NCI-H2081 (cell line): ENCODE measurements around the gene TMEM212.
"Not testable (repeated sequence)": the region's sequence is repeated elsewhere in the genome, so short reads cannot be mapped to it uniquely, and the experiment has no call there.

Source experiments
- DNase-seq, 2 experiments: peaks; one replicate each; lab custom pipeline; 2025; lab: John Stamatoyannopoulos, UW

The TMEM212 gene

DNA sequence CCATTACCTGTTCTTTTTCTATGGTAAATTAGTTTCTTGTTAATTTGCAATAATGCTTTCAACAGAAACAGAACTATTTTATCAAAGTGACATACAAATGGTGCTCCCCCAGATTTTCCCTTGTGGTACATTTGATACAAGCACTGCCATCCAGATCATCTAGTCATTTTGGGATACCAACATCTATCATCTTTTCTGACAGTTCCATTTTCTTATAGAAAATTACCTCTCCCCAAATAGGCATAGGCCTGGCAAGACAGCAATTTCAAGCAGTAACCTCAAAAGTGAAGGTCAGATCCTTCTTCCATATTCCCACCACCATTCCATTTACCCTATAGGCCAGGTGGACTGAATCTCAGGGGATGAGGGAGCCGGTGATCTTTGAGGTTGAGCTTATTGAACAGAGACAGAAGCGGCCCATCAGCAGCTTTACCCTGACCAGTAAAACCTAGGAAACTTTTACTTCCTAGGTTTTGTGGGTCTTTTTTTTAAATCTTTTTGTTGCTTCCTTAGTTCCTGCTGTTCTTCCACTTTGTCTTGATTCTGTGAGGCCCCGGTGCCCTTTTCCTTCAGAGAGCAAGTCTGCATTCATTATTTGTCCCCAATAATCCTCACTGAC is 29.8 kb upstream of the TMEM212 start:
- no peak for DNase-seq

DNA sequence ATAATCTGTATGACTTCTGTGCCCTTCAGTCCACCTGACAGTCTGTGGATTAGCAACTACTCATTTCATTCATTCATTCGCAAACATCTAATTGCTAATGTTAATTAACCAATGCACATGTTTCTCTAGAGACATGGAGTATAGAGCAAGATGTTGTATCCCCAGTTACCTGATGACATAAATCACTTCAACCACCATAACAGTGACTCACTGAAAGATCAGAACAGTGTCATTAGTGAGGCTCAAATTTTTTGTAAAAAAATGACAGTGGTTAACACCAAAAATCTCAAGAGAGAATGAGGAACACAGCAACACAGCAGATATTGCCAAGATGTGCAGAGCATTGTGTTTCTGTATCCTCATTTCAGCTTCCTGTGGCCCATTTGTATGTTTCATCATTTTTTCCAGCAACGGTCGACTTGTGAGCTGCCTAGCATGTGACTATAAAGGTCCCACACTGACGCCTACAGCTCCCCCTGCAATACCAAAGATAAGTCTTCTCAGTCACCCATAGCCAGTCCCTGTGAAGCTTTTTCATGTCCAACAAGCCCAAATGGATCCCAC is 29.2 kb upstream of the TMEM212 start:
- no peak for DNase-seq

DNA sequence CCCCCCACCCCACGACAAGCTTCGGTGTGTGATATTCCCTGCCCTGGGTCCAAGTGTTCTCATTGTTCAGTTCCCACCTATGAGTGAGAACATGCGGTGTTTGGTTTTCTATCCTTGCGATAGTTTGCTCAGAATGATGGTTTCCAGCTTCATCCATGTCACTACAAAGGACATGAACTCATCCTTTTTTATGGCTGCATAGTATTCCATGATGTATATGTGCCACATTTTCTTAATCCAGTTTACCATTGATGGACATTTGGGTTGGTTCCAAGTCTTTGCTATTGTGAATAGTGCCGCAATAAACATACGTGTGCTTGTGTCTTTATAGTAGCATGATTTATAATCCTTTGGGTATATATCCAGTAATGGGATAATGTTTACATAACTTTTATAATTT is 28.5 kb upstream of the TMEM212 start:
- DNase-seq: not testable (repeated sequence)

DNA sequence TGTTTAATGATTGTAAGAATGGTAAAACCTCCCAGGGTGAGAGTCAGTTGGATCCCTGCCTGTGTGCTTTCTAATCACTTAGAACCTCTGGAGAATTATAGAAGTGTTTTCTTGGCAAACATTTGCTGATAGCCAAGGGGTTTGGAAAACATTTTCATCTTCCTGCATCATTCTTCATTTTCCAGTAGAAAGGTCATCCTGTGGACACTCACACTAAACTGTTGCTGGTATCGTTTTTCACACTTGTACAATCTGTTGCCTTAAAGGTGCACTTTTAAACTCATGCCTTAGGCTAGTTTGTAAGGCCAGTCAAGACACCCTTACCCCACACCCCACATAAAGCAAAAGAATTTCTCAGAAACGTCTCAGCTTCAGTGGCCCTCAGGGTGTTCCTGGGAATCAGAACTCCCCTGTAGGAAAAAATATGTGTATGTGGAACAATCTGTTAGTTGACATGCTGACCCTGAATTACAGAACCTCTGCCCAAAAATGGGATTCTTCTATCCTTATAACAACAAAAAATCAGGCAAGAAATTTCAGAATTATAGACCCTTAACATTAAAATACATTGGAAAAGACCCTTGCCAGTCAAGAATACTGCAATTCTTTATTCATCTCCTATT is 27.1 kb upstream of the TMEM212 start:
- DNase-seq: no peak

DNA sequence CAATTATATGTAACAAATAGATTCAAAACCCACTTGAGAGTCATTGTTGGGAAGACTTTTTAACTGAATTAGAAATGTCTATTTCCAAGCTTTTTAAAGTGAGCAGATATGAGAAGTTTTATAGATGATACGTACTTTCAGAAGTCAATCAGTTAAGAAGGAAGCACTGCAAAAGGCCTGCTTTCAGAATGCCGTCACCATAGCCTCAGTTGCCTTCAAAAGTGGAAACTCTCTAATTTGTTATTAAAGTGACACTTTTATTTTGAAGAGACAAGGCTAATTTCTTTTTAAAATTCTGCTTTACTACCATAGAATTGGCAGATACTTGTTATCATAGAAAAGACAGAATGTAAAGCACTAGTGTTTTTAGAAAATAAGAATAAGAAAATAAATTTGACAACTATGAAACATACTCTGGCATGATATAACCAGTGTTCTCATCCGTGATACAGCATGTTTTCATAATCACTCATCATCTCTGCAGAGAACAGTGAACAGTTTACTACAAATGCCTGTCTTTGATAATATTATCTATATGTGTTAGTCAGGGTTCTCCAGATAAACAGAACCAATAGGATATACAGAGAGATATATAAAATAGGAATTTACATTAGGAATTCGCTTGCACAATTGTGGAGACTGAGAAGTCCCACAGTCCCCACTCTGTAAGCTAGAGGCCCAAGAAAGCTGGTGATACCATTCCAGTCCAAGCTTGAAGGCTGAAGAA is 25.9 kb upstream of the TMEM212 start:
- DNase-seq: no peak

DNA sequence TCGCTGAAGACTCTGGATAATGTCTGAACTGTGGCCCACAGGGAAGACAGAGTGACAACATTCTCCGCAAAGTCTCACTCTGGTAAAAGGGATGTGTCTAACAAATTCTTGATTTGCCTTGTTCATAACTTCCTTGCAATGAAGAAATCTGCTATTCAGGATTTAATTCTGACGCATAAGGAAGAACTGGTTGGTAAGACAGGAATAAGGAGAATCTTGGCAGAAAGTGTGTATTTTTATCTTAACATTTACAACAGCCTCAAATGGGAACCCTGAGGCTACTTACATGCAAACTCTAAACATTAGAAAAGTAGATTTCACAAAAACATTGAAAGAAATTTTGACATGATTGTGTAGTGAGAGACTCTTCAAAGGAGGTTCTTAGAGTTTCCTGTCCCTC is 22.1 kb upstream of the TMEM212 start:
- DNase-seq: no peak

DNA sequence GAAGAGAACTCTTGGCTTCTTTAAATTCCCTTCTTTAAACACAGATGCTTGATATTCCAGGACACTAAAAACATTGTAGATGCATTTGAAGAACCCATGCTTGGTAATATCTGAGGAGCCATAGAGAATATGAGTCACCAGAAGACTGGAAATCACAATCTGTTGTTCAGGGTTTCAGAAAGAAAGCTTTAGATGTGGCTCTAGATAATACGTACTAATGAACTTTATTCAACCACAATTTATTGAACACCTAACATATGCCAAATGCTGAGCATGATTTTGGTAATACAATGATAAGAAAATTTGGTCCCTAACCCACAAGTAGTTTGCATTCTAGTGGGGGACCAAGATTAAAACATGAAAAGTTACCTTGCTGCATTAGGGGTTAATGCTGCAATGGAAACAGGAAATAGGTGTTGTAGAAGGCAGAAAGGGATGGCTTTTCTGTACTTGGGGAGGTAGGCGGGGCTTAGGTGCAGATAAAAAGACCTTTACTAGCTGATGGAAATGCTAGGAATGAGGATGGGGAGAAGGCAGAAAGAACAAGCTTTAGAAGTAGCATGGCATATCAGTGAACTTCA is 21.3 kb upstream of the TMEM212 start:
- no peak for DNase-seq

DNA sequence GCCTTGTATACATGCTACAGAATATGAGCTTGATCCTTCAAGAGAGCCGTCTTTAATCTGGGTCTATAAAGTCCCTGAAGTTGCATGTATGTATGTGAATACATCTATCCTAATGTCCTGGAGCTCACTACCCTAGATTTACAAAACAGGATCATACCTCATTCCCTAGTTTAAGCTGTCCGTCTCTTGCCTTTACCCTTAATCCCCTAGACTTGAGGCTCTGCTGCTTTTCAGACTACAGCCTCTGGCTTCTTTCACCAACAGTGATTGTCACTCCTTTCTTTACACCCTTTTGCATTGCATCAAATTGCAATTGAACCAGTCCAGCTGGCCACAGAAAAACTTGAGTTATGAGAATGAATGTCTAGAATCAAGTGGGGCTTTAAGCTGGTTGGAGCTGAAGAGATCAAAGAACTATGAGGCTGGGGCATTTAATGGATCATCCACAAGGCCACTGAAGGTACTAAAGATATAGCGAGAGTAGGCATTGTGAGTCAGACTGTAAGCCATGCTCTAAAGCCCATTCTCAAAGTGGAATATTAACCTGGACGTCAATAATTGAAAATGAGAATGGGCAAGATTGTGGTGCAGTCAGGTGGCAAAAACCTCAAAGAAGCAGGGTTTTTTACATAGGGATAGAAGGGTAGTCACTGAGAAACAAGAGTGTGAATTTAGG is 20.6 kb upstream of the TMEM212 start:
- no peak for DNase-seq

DNA sequence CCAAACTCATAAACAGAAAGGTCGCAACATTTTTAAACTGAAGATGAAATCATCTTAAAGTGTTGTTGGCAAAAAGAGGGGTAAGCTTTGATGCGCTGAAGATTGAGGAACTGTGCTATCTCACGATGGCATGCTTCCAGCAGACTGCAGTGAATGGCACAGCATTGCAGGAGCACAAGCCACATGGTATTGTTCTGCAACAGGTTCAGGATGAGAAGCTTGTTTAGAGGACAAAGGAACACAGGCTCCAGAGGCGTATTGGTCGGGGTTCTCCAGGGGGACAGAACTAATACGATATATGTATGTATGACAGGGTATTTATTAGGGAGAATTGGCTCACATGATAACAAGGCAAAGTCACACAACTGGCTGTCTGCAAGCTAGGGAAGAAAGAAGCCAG is 19.0 kb upstream of the TMEM212 start:
- no peak for DNase-seq

DNA sequence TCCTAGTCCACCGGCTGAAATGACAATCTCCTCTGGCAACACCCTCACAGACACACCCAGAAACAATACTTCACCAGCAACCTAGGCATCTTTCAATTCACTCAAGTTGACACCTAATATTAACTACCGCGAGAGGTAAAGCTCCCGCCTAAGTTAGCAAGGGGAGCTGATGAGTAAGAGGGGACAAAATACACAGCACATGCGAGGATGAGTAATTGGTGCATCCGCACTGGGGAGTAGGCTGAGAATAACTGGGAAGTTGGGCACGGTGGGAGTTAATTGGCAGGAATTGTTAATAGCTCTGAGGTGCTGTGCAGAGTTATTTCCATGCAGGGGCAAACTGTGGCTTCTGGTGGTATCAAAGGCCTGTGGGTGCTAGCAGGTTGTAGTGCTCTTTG is 18.3 kb upstream of the TMEM212 start:
- DNase-seq: no peak

DNA sequence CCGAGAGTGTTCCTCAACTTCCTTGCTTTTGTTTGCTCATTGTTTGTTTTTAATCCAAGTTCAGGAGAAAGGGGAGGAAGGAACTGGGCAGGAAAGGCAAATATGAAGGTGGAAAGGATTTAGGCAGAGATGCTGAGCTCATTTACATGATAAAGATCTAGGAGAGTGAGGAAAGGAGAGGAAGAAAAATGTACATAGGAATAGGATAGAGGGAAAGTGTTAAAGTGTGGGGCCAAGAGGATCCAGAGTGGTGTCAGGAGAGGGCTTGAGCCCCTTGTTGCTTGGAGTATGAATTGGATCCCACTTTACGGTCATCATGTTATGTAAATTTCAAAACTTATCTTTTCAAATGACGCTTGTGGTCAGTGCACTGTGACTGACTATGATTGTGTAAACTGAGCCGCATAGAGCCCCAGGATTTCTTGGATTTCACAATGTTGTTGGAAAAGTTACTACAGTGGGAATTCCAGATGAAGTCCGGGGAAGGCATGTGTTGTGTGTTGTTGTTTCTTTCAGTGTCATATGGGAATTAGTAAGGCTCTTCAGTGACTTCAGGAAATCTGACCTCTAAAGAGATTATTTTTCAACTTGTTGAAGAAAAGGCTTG is 17.8 kb upstream of the TMEM212 start:
- DNase-seq: no peak

DNA sequence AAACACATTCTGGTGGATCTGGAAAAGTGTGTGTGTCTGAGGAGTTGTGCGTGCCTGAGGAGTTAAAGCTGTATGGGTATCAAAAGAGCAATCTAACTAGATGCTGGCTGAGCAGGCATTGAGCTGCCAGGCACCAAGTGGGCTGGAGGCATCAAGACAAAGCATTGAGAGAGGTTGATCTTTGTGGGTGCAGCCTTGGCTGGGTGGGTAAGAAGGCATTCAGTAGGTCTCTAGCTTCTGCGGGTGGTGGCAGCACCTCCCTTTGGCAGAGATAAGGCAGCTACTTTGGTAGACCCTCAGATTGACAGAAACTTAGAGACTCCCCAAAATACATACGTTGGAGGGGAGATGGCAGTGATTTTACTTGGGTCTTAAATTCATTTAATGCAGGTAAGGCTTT is 15.8 kb upstream of the TMEM212 start:
- no peak for DNase-seq

DNA sequence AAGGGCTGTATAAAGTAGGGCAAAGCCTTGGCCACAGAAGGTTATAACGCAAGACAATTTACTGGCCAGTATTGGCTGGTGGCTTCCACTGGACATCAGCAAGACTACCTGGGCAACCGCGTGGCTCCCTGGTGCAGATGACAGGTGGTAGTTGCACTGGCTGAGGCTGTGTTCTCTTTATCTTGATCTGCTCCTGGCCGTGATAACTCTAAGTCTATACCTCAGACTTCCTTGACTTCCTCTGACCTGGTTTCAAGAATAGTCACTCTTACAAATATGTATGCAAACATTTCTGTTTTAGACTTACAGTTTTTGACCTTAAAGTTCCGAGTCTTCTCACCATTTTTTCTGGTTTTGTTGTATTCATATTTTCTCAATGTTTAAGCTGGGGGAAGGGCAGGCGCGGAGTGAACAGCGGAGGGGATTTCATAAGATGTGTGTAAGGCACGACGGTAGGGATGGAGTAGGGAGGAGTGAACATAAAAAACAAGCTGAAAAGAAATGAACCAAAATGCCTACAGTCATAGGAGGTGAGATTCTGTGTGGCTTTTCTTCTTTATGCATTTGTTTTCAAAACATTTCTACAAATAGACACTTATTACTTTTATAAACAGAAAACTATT is 15.2 kb upstream of the TMEM212 start:
- DNase-seq: no peak

DNA sequence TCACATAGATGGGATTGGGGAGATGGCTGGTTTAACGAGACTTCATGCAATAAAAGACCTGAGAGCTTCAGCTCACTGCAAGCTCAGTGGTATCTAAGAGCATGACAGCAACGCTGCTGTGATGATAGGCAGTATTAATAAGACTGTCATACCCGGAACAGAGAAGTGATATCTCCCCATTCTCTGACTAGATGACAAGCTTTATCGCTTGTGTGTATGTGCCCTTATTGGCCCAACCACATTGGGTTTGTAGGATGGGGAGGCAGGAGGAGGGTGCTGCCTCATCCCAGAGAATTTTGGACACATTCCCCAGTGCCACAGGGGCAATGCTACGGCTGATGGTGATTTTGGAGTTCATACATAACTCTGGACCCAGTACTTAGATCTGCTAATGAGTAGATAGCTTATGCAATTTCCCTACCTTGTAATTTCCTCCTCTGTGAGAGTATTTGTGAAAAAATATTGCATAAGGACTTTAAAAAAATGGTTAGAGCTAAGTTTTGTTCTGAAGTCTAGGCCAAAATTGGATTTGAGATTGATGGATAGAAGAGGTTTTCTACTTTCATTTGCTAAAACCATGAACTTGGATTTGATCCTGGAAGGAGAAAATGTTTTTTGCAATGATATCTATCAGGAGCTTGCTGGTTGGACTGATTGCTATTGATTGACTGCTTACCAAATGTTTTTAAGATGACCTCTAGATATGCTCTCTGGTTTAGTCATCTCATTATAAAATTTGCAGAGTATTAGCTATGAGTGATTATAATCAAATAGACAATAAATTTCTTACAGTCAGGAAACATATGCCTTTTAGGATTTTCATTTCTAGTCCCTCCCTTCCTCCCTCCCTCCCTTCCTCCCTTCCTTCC is 14.0 kb upstream of the TMEM212 start:
- DNase-seq: no peak

DNA sequence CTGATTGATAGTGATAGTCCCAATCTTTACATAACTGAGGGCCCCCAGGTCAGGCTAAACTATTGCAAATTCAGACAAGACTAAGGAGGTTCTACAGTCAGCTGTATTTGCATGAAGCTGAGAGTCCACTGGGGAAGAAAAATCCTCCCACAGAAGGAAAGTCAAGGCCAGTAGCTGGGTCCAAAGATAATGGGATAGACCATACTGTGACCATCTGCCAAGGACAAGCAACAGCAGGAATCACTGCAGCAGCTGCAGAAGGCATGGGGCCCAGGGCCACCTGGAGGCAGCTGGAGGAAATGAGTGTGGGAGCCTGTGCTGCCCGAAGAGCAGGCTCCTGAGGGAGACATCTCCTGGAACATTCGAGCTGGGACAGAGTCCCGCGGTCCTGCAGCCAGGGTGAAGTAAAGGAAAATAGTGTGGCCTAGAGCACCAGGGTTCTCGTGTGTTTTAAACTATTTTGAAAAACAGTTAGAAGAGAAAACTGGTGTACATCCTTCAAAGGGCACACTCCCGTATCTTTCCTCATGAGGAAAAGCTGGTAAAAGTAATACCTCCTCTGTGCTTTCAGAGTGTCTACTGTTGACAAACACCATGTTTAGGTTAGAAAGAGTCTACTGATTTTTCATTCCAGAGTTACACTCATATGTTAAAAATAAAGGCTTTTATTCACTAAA is 13.2 kb upstream of the TMEM212 start:
- DNase-seq: peak; percentile 61 to 91

DNA sequence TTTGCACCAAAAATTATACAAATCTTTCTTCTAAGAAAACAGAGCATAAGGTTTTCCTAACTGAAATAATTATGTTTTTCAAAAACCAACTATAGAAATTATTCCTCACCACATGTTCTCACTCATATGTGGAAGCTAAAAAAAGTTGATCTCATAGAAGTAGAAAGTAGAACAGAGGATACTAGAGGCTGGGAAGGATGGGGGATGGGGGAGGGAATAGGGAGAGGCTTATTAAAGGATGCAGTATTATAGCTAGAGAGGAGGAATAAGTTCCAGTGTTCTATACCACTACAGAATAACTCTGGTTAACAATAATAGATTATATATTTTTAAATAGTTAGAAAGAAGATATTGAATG is 12.7 kb upstream of the TMEM212 start:
- DNase-seq: no peak

DNA sequence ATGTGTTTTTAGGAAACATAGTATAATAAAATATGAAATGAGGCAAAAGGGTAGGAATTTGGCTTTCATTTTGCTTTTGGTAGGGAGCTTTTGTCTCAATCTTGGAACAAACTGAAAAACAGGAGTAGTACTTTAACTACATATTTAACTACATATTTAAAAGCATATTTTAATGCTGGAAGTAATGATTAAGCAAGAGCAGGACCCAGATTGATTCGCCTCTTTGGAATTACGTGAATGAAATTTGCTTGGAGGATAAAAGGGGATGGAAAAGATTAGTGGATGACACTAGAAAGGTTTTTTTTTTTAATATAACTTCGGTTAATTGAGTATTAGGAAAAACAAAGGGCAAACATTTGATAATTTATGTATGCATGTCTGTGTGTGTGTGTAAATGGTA is 11.2 kb upstream of the TMEM212 start:
- DNase-seq: no peak

DNA sequence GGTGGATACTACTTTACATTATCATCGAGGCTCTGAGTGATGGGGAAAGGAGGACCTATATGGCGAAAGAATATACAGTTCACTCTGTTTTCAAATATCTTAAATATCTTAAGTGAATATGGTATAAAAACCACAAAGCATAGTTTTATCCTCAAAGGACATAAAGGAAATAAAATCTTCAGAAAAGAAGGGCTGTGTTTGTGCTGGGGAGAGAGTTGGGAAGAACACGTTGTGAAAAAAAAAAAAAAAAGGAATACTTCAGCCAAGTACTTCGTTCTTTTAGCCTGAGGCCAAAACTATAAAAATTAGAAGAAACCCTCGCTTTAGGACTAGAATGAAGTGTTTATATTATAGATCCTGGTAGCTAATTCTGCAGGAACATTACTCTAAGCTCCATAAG is 10.2 kb upstream of the TMEM212 start:
- no peak for DNase-seq

DNA sequence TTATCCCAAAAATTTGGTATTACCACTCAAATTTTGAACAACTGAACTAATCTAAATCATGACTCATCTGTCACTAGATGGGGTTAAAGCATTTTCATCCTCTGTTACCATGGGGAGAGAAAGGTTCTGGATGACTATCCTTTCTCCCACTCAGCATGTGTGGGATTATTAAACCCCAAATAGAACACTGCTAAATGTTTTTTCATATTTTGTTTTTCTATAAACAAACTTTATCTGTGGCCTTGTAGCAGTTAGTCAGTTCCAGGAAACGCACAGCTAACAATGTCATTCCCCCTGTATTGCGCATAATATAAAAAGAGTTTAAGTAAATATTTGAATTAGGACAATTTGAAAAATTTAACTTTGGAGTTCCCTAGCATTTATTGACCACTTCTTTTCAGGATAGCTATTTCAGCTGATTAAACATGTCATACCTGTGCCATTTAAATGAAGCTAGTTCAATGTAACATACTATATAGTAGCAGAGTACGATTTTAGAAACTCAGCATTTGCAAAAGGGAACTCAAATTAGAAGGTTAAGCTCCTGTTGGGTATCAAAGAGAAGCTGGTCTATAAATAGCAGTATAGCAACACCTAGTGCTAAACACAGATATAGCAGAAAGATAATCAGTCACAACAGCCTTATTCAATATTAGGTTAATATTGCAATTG is 9.2 kb upstream of the TMEM212 start:
- DNase-seq: peak in 1 of 2 experiments; percentile 54
